ENCODE data around the gene IGF2BP3.

DNA sequence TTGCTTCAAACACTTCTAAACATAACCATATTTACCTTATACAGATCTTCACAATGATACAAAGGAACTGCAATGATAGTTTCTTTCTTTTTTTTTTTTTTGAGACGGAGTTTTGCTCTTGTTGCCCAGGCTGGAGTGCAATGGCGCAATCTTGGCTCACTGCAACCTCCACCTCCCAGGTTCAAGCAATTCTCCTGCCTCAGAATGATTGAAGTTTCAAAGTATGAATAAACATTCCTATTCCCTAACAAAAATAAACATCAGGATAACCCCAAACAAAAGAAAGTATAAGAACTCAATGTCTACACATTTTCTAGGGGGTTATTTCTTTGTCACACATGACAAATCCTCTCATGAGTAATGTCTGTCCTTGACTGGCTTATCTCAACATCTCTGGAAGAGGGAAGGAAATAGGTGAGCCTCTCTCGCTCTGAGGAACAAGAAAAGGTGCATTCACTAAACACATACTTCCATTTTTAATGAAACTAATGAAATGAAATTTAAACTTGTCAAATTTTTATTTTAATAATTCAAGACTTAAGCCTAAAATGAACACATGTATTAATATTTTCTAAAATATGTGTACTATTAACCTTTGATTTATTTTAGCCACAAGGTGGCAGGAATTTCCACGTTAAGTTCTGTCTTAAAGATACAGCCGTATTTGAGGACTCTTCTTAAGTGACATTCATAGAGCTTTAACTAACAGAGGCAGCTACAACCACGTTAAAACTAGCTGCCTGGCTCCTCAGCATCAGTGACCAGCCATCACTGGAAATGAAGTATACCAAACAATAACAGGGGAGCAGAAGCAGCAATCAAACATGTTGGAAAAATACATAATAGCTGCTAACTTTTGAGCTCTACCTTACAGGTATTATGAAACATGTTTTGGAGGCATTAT lies 112.8 kb downstream of the IGF2BP3 start:
- TF ChIP-seq, protein P1, sequence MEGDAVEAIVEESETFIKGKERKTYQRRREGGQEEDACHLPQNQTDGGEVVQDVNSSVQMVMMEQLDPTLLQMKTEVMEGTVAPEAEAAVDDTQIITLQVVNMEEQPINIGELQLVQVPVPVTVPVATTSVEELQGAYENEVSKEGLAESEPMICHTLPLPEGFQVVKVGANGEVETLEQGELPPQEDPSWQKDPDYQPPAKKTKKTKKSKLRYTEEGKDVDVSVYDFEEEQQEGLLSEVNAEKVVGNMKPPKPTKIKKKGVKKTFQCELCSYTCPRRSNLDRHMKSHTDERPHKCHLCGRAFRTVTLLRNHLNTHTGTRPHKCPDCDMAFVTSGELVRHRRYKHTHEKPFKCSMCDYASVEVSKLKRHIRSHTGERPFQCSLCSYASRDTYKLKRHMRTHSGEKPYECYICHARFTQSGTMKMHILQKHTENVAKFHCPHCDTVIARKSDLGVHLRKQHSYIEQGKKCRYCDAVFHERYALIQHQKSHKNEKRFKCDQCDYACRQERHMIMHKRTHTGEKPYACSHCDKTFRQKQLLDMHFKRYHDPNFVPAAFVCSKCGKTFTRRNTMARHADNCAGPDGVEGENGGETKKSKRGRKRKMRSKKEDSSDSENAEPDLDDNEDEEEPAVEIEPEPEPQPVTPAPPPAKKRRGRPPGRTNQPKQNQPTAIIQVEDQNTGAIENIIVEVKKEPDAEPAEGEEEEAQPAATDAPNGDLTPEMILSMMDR (IDR thresholded peaks at IDR 0.05), result peak in 4 of 6 experiments; percentile 41 to 60 (median 46)
- TF ChIP-seq POLR2A (IDR thresholded peaks at IDR 0.05), result no peak
